LNCaP clone FGC (cell line): ENCODE results near the gene IZUMO4.
A peak's percentile ranks its signal among the peaks of the same experiment; 100 is the strongest.

Source experiments
- DNase-seq: peaks from one replicate; pipeline ENCODE4 v3.0.0-alpha.2; 2011; ENCODE audit warnings: low read depth
- H3K4me3 ChIP-seq: 2 replicates; pipeline ENCODE4 v1.5.1; 2011; ENCODE audit warnings: mild to moderate bottlenecking, low read depth, low read length, control low read depth
- CTCF ChIP-seq: IDR thresholded peaks from 2 replicates; pipeline ENCODE4 v1.5.1; 2012; ENCODE audit warnings: mild to moderate bottlenecking; ENCODE audit not compliant: control insufficient read depth, insufficient read depth; ENCODE audit errors: extremely low read depth

Gene IZUMO4

GRCh38 chr19:2050349-2050990 is 46.2 kb upstream of the IZUMO4 start:
- no peak for TF ChIP-seq CTCF
- DNase-seq = no peak

GRCh38 chr19:2050991-2051772 is 45.5 kb upstream of the IZUMO4 start, which contains the start of gene MKNK2:
MKNK2 (minus strand) TSS chr19:2051244; CDS start chr19:2050851, 393 bp downstream.
- peak within 1 kb of the TSS; percentile 85 for H3K4me3 ChIP-seq
- peak; percentile 59 for TF ChIP-seq CTCF
- DNase-seq = no peak

More at GRCh38 chr19:2050349-2050990, 46.2 kb upstream of the IZUMO4 start:
- peak overlapping the region; percentile 85 for H3K4me3 ChIP-seq

GRCh38 chr19:2051773-2052704 is 44.7 kb upstream of the IZUMO4 start:
- no peak for TF ChIP-seq CTCF
- H3K4me3 ChIP-seq = no peak overlapping the region
- DNase-seq = no peak

GRCh38 chr19:2053601-2054389 is 42.9 kb upstream of the IZUMO4 start:
- no peak overlapping the region for H3K4me3 ChIP-seq
- no peak for TF ChIP-seq CTCF
- no peak for DNase-seq

- TF ChIP-seq CTCF = no peak
- DNase-seq = no peak
- H3K4me3 ChIP-seq = no peak overlapping the region
Measured at GRCh38 chr19:2054763-2055162, 42.0 kb upstream of the IZUMO4 start.

- DNase-seq = no peak
- no peak overlapping the region for H3K4me3 ChIP-seq
- no peak for TF ChIP-seq CTCF
Measured at GRCh38 chr19:2055931-2056836, 40.5 kb upstream of the IZUMO4 start.
